IgD-negative memory B cell (primary cell): ENCODE results near the gene PRKCZ. TPM values are rescaled to one million over a fixed set of nuclear protein-coding genes. Genes with fewer than 3 reads are reported as not detected.

Experiments
- H3K27ac Mint-ChIP-seq, 3 donors: one replicate each; pipeline ENCODE4 v1.8.0; 2020 to 2022; ENCODE audit warnings: mild to moderate bottlenecking in 3 of 3, mixed read lengths in 3 of 3, moderate library complexity in 1 of 3
- H3K27me3 Mint-ChIP-seq: one replicate; pipeline ENCODE4 v1.8.0; 2021; ENCODE audit warnings: mixed read lengths
- H3K36me3 Mint-ChIP-seq: one replicate; pipeline ENCODE4 v1.8.0; 2020; ENCODE audit warnings: mild to moderate bottlenecking, mixed read lengths
- H3K4me1 Mint-ChIP-seq, 3 donors: one replicate each; pipeline ENCODE4 v1.8.0; 2020 to 2022; ENCODE audit warnings: mixed read lengths in 3 of 3, mild to moderate bottlenecking in 1 of 3
- H3K4me3 Mint-ChIP-seq, 4 donors: one replicate each; pipeline ENCODE4 v1.8.0; 2020 to 2022; ENCODE audit warnings: mild to moderate bottlenecking in 4 of 4, mixed read lengths in 4 of 4, moderate library complexity in 3 of 4
- H3K9me3 Mint-ChIP-seq, 3 donors: one replicate each; pipeline ENCODE4 v1.8.0; 2020 to 2021; ENCODE audit warnings: mixed read lengths in 3 of 3, mild to moderate bottlenecking in 1 of 3
- polyA plus RNA-seq: library from polyadenylated mRNA; unstranded; fragments of 300-500 nt; fragmentation: Illumina TruSeq; gene quantifications from one replicate; pipeline ENCODE4 v1.2.3, GENCODE V29; 2021

Gene PRKCZ
- 12.0 TPM for polyA plus RNA-seq

- Mint-ChIP-seq H3K36me3 (no peaks in the 10 kb centered on the region), H3K4me1 (peaks cover 7 to 19% (median 16%) of the 10 kb centered on the region in 3 donors), H3K4me3 (peak within 1 kb of the TSS; percentile 81 to 95 (median 85)), H3K9me3 (no peaks in the 10 kb centered on the region), H3K27ac (peak within 1 kb of the TSS; percentile 27 to 59 (median 53)), H3K27me3 (peaks cover 2% of the 10 kb centered on the region)
Measured at GRCh38 chr1:2049718-2050431, at the start of gene PRKCZ. Gene PRKCZ, plus strand, starts transcription at chr1:2050411. Its CDS starts 220 bp downstream, at chr1:2050631.

DNA sequence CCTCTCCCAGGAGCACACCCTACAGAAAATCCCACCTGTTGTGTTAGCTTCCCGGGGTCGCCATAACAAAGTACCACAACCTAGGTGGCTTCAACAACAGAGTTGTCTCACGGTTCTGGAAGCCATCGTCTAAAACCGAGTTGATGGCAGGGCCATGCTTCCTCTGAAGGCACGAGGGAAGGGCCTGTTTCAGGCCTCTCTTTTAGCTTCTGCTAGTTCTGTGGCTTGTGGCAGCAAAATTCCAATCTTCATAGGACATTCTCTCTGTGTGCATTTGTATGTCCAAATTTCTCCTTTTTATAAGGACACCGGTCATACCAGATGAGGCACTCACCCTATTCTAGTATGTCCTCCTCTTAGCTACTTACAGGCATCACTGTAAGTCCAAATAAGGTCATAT, 49.8 kb upstream of the PRKCZ start:
- no peaks in the 10 kb centered on the region for H3K36me3 Mint-ChIP-seq
- H3K9me3 Mint-ChIP-seq: no peaks in the 10 kb centered on the region
- peaks cover 0 to 4% (median 1%) of the 10 kb centered on the region in 3 donors for H3K4me1 Mint-ChIP-seq
- H3K27ac Mint-ChIP-seq: no peak overlapping the region
- H3K27me3 Mint-ChIP-seq: peaks cover 36% of the 10 kb centered on the region
- H3K4me3 Mint-ChIP-seq: no peak overlapping the region

- Mint-ChIP-seq H3K27ac (no peak overlapping the region), H3K9me3 (no peaks in the 10 kb centered on the region), H3K4me1 (peaks cover 0 to 4% (median 1%) of the 10 kb centered on the region in 3 donors), H3K36me3 (no peaks in the 10 kb centered on the region), H3K27me3 (peaks cover 39% of the 10 kb centered on the region), H3K4me3 (no peak overlapping the region)
Measured at GRCh38 chr1:2000850-2001249, 49.4 kb upstream of the PRKCZ start.

- Mint-ChIP-seq H3K4me1 (peaks cover 0 to 1% (median 1%) of the 10 kb centered on the region in 3 donors), H3K27me3 (peaks cover 35% of the 10 kb centered on the region), H3K9me3 (peaks cover 0 to 2% (median 0%) of the 10 kb centered on the region in 3 donors), H3K27ac (no peak overlapping the region), H3K4me3 (no peak overlapping the region), H3K36me3 (no peaks in the 10 kb centered on the region)
Measured at GRCh38 chr1:2001773-2002411, 48.3 kb upstream of the PRKCZ start.

GRCh38 chr1:2003541-2004131, 46.6 kb upstream of the PRKCZ start, which contains the start of gene CFAP74:
Gene CFAP74, minus strand, starts transcription at chr1:2003786. Its CDS starts 12,830 bp downstream, at chr1:1990956.
- Mint-ChIP-seq H3K9me3 (peaks cover 0 to 2% (median 0%) of the 10 kb centered on the region in 3 donors), H3K27ac (no peak within 1 kb of the TSS), H3K4me3 (peak within 1 kb of the TSS in 1 of 4 donors; percentile 49), H3K4me1 (peaks cover 0 to 1% (median 1%) of the 10 kb centered on the region in 3 donors), H3K27me3 (peaks cover 35% of the 10 kb centered on the region), H3K36me3 (no peaks in the 10 kb centered on the region)

GRCh38 chr1:2004856-2005255, 45.4 kb upstream of the PRKCZ start:
- no peak overlapping the region for H3K4me3 Mint-ChIP-seq
- no peaks in the 10 kb centered on the region for H3K36me3 Mint-ChIP-seq
- H3K27me3 Mint-ChIP-seq: peaks cover 31% of the 10 kb centered on the region

GRCh38 chr1:2009101-2010053, 40.8 kb upstream of the PRKCZ start:
- no peak overlapping the region for H3K4me3 Mint-ChIP-seq
- peaks cover 0 to 2% (median 0%) of the 10 kb centered on the region in 3 donors for H3K9me3 Mint-ChIP-seq
- H3K27ac Mint-ChIP-seq: peak overlapping the region in 1 of 3 donors; percentile 47
- no peaks in the 10 kb centered on the region for H3K36me3 Mint-ChIP-seq
- H3K27me3 Mint-ChIP-seq: peaks cover 21% of the 10 kb centered on the region
- H3K4me1 Mint-ChIP-seq: no peaks in the 10 kb centered on the region

More at GRCh38 chr1:2004856-2005255, 45.4 kb upstream of the PRKCZ start:
- H3K9me3 Mint-ChIP-seq: peaks cover 0 to 2% (median 0%) of the 10 kb centered on the region in 3 donors
- H3K4me1 Mint-ChIP-seq: peaks cover 0 to 1% (median 0%) of the 10 kb centered on the region in 3 donors
- H3K27ac Mint-ChIP-seq: no peak overlapping the region

- Mint-ChIP-seq H3K4me1 (peaks cover 3 to 7% (median 4%) of the 10 kb centered on the region in 3 donors), H3K4me3 (no peak overlapping the region), H3K27ac (no peak overlapping the region), H3K9me3 (no peaks in the 10 kb centered on the region), H3K36me3 (peaks cover 5% of the 10 kb centered on the region), H3K27me3 (peaks cover 40% of the 10 kb centered on the region)
Measured at GRCh38 chr1:2014181-2014580, 36.0 kb upstream of the PRKCZ start.

DNA sequence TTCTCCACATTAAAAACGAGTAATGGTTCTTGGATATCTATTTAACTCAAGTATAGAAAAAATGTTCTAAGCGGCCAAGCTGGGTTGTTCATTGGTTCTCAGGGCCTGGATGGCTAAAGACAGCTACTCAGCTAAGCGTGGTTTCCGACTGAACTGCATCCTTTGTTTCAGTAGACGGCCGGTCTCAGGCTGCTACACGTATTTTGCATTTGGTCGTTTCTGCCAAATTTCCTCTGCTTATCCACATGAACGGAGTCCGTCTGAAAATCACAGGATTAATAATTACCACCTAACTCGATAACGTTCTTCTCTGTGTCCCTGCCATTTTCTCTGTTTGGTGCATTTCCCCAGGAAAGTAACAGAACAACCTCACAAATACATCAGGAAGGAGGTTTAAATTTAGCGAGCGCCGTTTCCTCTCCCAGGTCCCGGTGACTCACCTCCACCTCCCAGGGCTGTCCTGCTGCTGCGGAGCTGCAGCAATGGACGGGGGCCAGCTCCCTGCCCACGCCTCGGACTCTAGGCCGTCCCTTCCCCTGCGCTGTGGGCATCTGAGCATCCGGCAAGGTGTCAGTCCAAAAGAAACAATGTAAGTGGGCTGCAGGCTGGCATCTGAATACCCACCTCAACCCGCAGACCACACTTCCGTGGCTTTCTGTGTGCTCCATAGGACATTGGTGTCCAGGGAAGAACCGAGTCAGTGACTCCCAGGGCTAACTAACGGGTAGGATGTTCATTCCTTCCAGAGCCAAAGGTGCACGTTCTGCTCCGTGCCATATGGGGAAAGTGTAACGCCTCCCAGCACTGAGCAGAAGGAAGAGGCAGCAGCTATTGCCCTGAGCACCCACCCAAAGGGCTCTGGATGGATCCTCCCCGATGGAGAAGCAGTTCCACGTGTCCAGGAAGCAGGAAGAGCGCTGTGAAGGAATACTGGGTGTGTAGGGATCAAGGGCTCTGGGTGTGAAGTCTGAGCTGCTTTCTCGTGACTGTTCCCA, 35.2 kb upstream of the PRKCZ start:
- Mint-ChIP-seq H3K27ac (no peak overlapping the region), H3K27me3 (peaks cover 43% of the 10 kb centered on the region), H3K4me1 (peaks cover 3 to 7% (median 4%) of the 10 kb centered on the region in 3 donors)

GRCh38 chr1:2016123-2016522, 34.1 kb upstream of the PRKCZ start:
- Mint-ChIP-seq H3K27ac (no peak overlapping the region), H3K4me3 (no peak overlapping the region), H3K36me3 (peaks cover 5% of the 10 kb centered on the region), H3K9me3 (peaks cover 0 to 5% (median 0%) of the 10 kb centered on the region in 3 donors), H3K27me3 (peaks cover 54% of the 10 kb centered on the region), H3K4me1 (peaks cover 3 to 7% (median 4%) of the 10 kb centered on the region in 3 donors)

More for the DNA sequence above, 35.2 kb upstream of the PRKCZ start:
- Mint-ChIP-seq H3K9me3 (no peaks in the 10 kb centered on the region), H3K4me3 (peak overlapping the region in 1 of 4 donors; percentile 40), H3K36me3 (peaks cover 5% of the 10 kb centered on the region)

DNA sequence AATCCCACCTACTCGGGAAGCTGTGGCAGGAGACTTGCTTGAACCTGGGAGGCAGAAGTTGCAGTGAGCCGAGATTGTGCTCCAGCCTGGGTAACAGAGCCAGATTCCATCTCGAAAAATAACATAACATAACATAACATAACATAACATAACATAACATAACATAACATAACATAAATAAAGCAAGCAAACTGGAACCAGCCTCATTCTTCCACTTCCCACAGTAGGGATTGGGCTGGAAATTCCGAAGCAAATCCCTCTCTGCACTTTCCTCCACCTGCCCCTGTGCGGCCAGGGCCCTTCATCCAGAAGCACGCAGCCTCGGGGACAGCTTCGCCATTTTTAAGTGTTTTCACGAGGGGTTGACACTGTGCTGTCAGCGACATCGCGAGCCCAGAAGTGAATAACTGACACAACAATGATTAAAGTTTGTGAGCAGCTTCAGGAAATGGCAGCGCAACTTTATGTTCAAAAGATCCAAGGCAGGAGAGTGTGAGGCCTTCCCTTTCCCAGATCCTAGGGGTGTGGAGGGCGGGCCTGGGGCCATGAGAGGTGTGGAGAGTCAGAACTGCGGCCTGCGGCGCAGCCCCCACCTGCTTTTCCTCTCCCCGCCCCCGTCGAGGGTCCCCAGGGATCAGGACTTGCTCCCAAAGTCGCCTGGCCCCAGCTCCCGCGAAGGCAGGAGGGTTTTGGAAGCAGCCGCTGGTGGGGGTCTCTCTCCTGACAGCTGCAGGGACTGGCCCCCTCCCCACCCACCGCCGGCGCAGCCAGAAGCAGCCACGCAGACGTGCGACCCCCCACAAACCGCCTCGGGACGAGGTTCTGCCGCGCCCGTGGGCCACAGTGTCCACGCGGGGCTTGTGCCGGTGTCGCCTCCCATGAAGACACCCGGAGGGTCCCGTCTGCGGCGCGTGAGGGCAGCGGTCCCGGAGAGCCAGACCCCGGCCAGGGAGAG, 31.7 kb upstream of the PRKCZ start:
- Mint-ChIP-seq H3K27me3 (peaks cover 66% of the 10 kb centered on the region), H3K27ac (peak overlapping the region in 2 of 3 donors; percentile 5 to 63), H3K4me3 (peak overlapping the region in 3 of 4 donors; percentile 34 to 72 (median 58)), H3K36me3 (peaks cover 5% of the 10 kb centered on the region), H3K9me3 (peaks cover 0 to 5% (median 0%) of the 10 kb centered on the region in 3 donors), H3K4me1 (peaks cover 3 to 7% (median 4%) of the 10 kb centered on the region in 3 donors)

DNA sequence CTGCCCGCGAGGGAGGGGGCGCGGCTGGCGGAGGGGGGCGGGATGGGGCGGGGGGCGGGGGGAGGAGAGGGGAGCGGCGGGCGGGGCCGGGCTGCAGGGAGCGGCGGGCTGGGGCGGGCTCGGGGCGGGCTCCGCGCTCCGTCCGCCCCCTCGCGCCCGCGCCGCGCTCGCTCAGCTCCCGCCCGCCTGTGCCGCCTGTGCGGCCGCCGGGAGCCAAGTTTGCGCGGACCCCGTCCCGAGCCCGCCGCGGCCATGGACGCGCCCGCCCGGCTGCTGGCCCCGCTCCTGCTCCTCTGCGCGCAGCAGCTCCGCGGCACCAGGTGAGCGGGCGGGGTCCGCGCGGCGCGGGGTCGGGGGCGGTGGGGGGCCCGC, 31.1 kb upstream of the PRKCZ start, which contains the start of gene GABRD:
Gene GABRD (plus strand): TSS at position 174 of the 372 bp plus-strand sequence. CDS start 79 bp downstream, at position 253.
- peaks cover 5% of the 10 kb centered on the region for H3K36me3 Mint-ChIP-seq
- peaks cover 65% of the 10 kb centered on the region for H3K27me3 Mint-ChIP-seq
- peaks cover 3 to 7% (median 4%) of the 10 kb centered on the region in 3 donors for H3K4me1 Mint-ChIP-seq
- H3K4me3 Mint-ChIP-seq: peak within 1 kb of the TSS in 3 of 4 donors; percentile 34 to 72 (median 58)
- H3K9me3 Mint-ChIP-seq: peaks cover 0 to 5% (median 0%) of the 10 kb centered on the region in 3 donors
- peak within 1 kb of the TSS in 1 of 3 donors; percentile 5 for H3K27ac Mint-ChIP-seq
